HG03521 (cell line): ENCODE data around the gene FBN1.

Experiments used
- ATAC-seq: cut with Tn5 transposase; IDR thresholded peaks from one replicate; pipeline ENCODE4 v1.9.1; 2021; ENCODE audit warnings: mild to moderate bottlenecking, moderate library complexity; ENCODE audit not compliant: unreplicated experiment

Gene FBN1

GRCh38 chr15:48582452-48583247 lies 62.9 kb downstream of the FBN1 start:
- no peak for ATAC-seq

GRCh38 chr15:48581219-48581618 lies 64.3 kb downstream of the FBN1 start:
- no peak for ATAC-seq

GRCh38 chr15:48580736-48581135 lies 64.8 kb downstream of the FBN1 start:
- ATAC-seq = no peak

GRCh38 chr15:48579945-48580671 lies 65.4 kb downstream of the FBN1 start:
- no peak for ATAC-seq

GRCh38 chr15:48578965-48579364 lies 66.5 kb downstream of the FBN1 start:
- no peak for ATAC-seq

GRCh38 chr15:48577469-48577868 lies 68.0 kb downstream of the FBN1 start:
- no peak for ATAC-seq

- no peak for ATAC-seq
Measured at GRCh38 chr15:48574187-48574586, 71.3 kb downstream of the FBN1 start.

GRCh38 chr15:48573780-48574179 lies 71.7 kb downstream of the FBN1 start:
- no peak for ATAC-seq

GRCh38 chr15:48572823-48573222 lies 72.7 kb downstream of the FBN1 start:
- no peak for ATAC-seq

- no peak for ATAC-seq
Measured at GRCh38 chr15:48571510-48571909, 74.0 kb downstream of the FBN1 start.

- no peak for ATAC-seq
Measured at GRCh38 chr15:48570822-48571221, 74.7 kb downstream of the FBN1 start.

- ATAC-seq = peak; percentile 61
Measured at GRCh38 chr15:48569591-48570302, 75.8 kb downstream of the FBN1 start.

GRCh38 chr15:48566668-48567067 lies 78.8 kb downstream of the FBN1 start:
- no peak for ATAC-seq

- no peak for ATAC-seq
Measured at GRCh38 chr15:48565560-48566482, 79.7 kb downstream of the FBN1 start.

GRCh38 chr15:48564690-48565089 lies 80.8 kb downstream of the FBN1 start:
- no peak for ATAC-seq

GRCh38 chr15:48563934-48564333 lies 81.6 kb downstream of the FBN1 start:
- ATAC-seq = no peak

GRCh38 chr15:48560321-48561051 lies 85.0 kb downstream of the FBN1 start:
- ATAC-seq = no peak

GRCh38 chr15:48559285-48559684 lies 86.2 kb downstream of the FBN1 start:
- no peak for ATAC-seq

- ATAC-seq = no peak
Measured at GRCh38 chr15:48558226-48558625, 87.3 kb downstream of the FBN1 start.

- no peak for ATAC-seq
Measured at GRCh38 chr15:48557335-48557734, 88.2 kb downstream of the FBN1 start.
